T-helper 2 cell (primary cell): ENCODE data around the gene KSR1.
"Not testable (repeated sequence)": the region's sequence is repeated elsewhere in the genome, so short reads cannot be mapped to it uniquely, and the experiment has no call there.

Source experiments
- DNase-seq, 5 experiments: peaks; one replicate each; pipeline versions ENCODE4 v3.0.0 to v3.0.0-alpha.2; 2012 to 2022

The KSR1 gene

GRCh38 chr17:27496005-27496404, 39.8 kb downstream of the KSR1 start:
- no peak for DNase-seq

- DNase-seq: no peak
These were observed 40.2 kb downstream of the KSR1 start for GRCh38 chr17:27496437-27496943.

GRCh38 chr17:27496971-27497370, 40.7 kb downstream of the KSR1 start:
- no peak for DNase-seq

GRCh38 chr17:27497696-27498095, 41.4 kb downstream of the KSR1 start:
- DNase-seq: no peak

GRCh38 chr17:27498615-27499309, 42.5 kb downstream of the KSR1 start:
- no peak for DNase-seq

GRCh38 chr17:27499451-27500265, 43.4 kb downstream of the KSR1 start:
- DNase-seq: no peak

GRCh38 chr17:27501338-27501737, 45.1 kb downstream of the KSR1 start:
- DNase-seq: not testable (repeated sequence)

GRCh38 chr17:27502526-27503324, 46.5 kb downstream of the KSR1 start:
- DNase-seq: no peak

- no peak for DNase-seq
These were observed 47.4 kb downstream of the KSR1 start for GRCh38 chr17:27503611-27504010.

- no peak for DNase-seq
These were observed 48.1 kb downstream of the KSR1 start for GRCh38 chr17:27504188-27504995.

GRCh38 chr17:27506348-27507218, 50.3 kb downstream of the KSR1 start:
- DNase-seq: no peak

- no peak for DNase-seq
These were observed 55.1 kb downstream of the KSR1 start for GRCh38 chr17:27511168-27511883.

GRCh38 chr17:27512031-27512430, 55.8 kb downstream of the KSR1 start:
- no peak for DNase-seq

GRCh38 chr17:27512511-27513346, 56.5 kb downstream of the KSR1 start:
- DNase-seq: no peak

GRCh38 chr17:27513849-27514248, 57.6 kb downstream of the KSR1 start:
- no peak for DNase-seq

- DNase-seq: no peak
These were observed 58.6 kb downstream of the KSR1 start for GRCh38 chr17:27514595-27515413.

- DNase-seq: no peak
These were observed 61.8 kb downstream of the KSR1 start for GRCh38 chr17:27518048-27518447.
